Ectodermal cell (in vitro differentiated cells): ENCODE results near the gene TACC2.

Source experiments
- H3K27ac ChIP-seq: 2 replicates; pipeline ENCODE4 v1.7.0; 2013; ENCODE audit warnings: mild to moderate bottlenecking, low read depth, low read length; ENCODE audit not compliant: insufficient read depth, poor library complexity, severe bottlenecking
- H3K27me3 ChIP-seq: 2 replicates; pipeline ENCODE4 v1.7.0; 2013; ENCODE audit warnings: mild to moderate bottlenecking, low read length; ENCODE audit not compliant: insufficient read depth, control insufficient read depth, poor library complexity, severe bottlenecking
- H3K36me3 ChIP-seq: one replicate; pipeline ENCODE4 v1.7.0; 2013; ENCODE audit warnings: low read length; ENCODE audit not compliant: control insufficient read depth, insufficient read depth
- H3K4me1 ChIP-seq: one replicate; pipeline ENCODE4 v1.7.0; 2013; ENCODE audit warnings: low read length; ENCODE audit not compliant: control insufficient read depth, insufficient read depth
- H3K4me3 ChIP-seq: 2 replicates; pipeline ENCODE4 v1.7.0; 2013; ENCODE audit warnings: low read depth, low read length, control low read depth; ENCODE audit not compliant: insufficient read depth
- H3K9me3 ChIP-seq: 2 replicates; pipeline ENCODE4 v1.7.0; 2013; ENCODE audit warnings: mild to moderate bottlenecking, low read length, moderate library complexity; ENCODE audit not compliant: control insufficient read depth
- WGBS, 2 experiments: methylation state at CpG; one replicate each; pipeline ENCODE4 v1.1.7; 2013; ENCODE audit warnings: missing lambda C conversion rate in 2 of 2; 5-methylcytosine and 5-hydroxymethylcytosine counted together

The TACC2 gene

DNA sequence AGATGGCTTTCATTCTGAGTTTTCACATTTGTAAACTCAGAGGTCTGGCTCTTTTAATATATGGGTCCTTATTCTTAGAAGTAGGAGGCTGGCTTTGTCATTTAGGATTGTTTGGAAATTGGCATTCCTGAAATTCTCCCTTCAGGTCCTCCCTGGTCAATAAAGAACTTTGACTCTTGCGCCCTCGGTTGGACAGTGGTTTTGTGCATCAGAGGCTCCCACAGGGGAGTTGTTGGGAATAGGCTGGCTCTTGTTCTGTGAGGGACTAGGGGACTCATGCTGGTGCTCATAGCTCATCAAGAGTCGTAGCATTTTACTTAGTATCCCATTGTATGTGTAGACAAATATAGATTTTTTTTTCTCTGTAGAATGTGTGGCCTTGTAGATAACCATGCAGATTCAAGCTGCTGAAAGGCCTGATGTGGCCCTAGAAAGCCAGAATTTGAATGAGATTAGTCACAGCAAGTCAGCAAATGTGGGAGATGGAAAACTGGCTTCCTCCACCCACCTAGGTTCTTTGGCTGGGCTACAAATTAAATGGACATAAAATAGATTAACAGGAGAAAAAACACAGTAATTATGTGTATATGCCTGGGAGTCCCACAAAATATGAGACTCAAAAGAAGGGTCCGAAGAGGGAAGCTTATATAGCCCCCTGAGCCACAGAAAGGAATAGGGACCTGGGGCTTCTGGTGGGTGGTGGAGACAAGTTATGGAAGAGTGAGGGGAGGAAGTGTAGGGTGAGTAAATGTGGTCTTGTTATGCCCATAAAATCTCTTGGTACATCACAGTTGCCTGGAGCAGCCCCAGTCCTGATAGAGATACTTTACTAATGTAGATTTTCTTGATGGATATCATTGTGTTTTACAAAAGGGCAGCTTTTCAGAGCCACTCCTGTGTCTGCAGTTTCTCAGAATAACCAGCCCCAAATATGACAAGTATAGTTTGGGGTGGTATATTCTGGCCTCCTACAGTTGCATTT lies 187.6 kb downstream of the TACC2 start:
- Histone ChIP-seq H3K36me3 (no peaks in the 10 kb centered on the region), H3K27ac (peak overlapping the region; percentile 50), H3K4me3 (no peak overlapping the region), H3K4me1 (peaks cover 42% of the 10 kb centered on the region), H3K27me3 (no peaks in the 10 kb centered on the region), H3K9me3 (no peaks in the 10 kb centered on the region)
- WGBS, 2 experiments, result 67 to 69% methylated on average over 3 to 4 of the region's 4 CpGs

DNA sequence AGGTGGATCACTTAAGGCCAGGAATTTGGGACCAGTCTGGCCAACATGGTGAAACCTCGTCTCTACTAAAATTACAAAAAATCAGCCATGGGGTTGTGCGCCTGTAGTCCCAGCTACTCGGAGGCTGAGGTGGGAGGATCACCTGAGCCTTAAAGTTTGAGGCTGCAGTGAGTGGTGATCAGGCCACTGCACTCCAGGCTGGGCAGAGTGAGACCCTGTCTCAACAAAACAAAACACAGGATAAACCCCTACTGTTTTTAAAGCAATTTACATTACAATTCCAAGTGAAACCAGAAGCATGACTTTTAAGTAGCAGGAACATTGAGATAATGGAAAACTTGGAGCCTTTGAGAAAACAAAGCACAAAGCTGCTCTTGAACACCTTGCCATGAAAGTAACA lies 189.7 kb downstream of the TACC2 start:
- 89 to 94% methylated on average over 3 of the region's 3 CpGs for WGBS, 2 experiments
- no peaks in the 10 kb centered on the region for H3K36me3 ChIP-seq
- no peaks in the 10 kb centered on the region for H3K27me3 ChIP-seq
- H3K4me3 ChIP-seq, result no peak overlapping the region
- H3K9me3 ChIP-seq, result no peaks in the 10 kb centered on the region
- H3K4me1 ChIP-seq, result peaks cover 35% of the 10 kb centered on the region
- no peak overlapping the region for H3K27ac ChIP-seq

DNA sequence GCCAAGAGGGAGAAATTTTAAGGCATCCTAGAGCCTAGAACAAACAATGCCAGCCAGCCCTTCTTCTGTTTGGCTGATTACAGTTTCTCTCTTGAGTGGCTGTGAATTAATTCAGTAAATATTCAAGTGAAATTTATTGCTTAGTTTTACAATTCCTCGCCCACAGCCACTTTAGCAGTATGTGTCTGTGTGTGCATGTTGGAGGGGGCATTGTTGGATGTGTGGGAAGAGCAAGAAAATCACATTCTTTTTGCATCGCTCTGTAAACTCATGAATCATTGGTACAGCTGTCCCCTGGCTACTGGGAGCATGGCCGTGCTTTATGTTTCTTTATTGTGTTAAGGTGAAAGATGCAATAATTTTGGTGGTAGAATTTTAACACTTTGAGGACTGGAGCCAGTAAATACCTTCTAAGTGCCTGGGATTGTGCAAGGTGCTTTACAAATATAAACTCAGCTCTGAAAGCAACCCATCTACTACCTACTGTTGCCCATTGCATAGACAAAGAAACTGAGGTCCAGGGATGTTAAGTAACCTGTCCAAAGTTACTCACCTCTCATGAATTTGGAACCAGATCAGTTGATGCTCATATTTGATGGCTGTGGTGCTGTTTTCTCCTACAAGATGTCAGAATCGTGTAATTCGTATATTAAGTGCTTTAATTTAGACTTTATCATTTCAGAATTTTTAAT lies 192.2 kb downstream of the TACC2 start:
- WGBS, 2 experiments, result 94 to 95% methylated on average over 5 of the region's 5 CpGs

DNA sequence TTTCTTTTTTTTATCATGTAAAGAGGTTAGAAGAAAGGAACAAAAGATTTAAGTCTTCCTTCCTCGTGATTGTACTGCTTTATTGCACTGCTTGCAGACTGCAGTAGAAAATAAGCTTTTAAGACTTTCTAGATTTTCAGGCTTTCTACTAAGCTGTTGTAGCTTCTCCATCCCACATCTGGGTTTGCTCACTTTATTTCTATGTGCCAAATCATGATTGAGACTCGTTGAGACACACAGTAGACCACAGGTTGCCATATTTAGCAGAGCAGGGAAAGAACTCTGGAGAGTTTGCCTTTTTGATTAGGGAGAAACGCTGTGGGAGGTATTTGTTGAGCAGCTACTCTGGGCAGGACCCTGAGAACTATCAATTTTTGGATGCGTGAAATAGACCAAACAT lies 192.9 kb downstream of the TACC2 start:
- Histone ChIP-seq H3K27ac (peak overlapping the region; percentile 80), H3K9me3 (no peaks in the 10 kb centered on the region), H3K4me3 (no peak overlapping the region), H3K27me3 (no peaks in the 10 kb centered on the region), H3K4me1 (peaks cover 28% of the 10 kb centered on the region), H3K36me3 (no peaks in the 10 kb centered on the region)
- WGBS, 2 experiments, result 33 to 37% methylated on average over 4 of the region's 4 CpGs

More for the DNA sequence above, 192.2 kb downstream of the TACC2 start:
- Histone ChIP-seq H3K27me3 (no peaks in the 10 kb centered on the region), H3K36me3 (no peaks in the 10 kb centered on the region), H3K27ac (no peak overlapping the region), H3K9me3 (no peaks in the 10 kb centered on the region), H3K4me3 (no peak overlapping the region), H3K4me1 (peaks cover 32% of the 10 kb centered on the region)

DNA sequence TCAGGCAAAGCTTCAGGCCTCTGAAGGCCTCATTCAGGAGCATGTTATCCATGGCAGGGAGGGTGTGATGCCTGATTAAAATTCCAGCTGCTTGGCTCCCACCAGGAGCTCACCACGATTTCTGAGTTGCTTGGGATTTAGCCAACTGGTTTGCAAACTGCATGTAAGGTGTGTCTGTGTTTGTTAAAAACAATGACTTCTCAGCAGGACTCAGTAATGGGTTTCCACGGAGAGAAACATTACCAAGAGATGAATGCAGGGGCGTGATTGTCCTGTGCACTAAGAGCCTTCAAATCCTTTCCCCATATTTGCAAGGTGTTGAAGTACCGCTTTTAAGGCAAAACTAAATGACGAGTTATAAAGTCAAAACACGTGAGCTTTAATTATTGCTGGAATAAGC lies 193.3 kb downstream of the TACC2 start:
- 40 to 48% methylated on average over 6 of the region's 6 CpGs for WGBS, 2 experiments
- peaks cover 28% of the 10 kb centered on the region for H3K4me1 ChIP-seq
- H3K4me3 ChIP-seq, result no peak overlapping the region
- H3K27ac ChIP-seq, result peak overlapping the region; percentile 80
- no peaks in the 10 kb centered on the region for H3K9me3 ChIP-seq
- no peaks in the 10 kb centered on the region for H3K36me3 ChIP-seq
- no peaks in the 10 kb centered on the region for H3K27me3 ChIP-seq

DNA sequence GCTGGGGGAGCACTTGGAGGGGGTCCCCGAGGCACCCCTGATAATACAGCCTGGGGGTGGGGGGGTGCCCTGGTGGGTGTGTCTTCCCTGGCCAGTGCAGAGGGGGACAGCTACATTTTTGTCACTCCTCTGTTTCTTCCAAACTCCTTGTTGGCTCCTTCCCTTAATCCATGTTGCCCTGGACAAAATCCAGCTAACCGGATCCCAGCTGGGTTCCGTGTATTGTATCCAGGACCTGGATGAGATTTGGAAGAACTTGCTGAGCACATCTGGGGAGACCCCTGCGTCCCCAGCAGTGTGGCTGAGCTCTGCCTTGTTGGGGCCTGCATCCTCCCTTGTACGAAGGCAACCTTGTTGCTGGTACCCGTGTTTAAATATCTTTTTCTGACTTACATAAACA lies 195.3 kb downstream of the TACC2 start:
- H3K9me3 ChIP-seq, result no peaks in the 10 kb centered on the region
- no peaks in the 10 kb centered on the region for H3K36me3 ChIP-seq
- no peak overlapping the region for H3K27ac ChIP-seq
- peaks cover 34% of the 10 kb centered on the region for H3K4me1 ChIP-seq
- no peaks in the 10 kb centered on the region for H3K27me3 ChIP-seq
- no peak overlapping the region for H3K4me3 ChIP-seq
- WGBS, 2 experiments, result 94 to 97% methylated on average over 4 to 6 of the region's 6 CpGs

DNA sequence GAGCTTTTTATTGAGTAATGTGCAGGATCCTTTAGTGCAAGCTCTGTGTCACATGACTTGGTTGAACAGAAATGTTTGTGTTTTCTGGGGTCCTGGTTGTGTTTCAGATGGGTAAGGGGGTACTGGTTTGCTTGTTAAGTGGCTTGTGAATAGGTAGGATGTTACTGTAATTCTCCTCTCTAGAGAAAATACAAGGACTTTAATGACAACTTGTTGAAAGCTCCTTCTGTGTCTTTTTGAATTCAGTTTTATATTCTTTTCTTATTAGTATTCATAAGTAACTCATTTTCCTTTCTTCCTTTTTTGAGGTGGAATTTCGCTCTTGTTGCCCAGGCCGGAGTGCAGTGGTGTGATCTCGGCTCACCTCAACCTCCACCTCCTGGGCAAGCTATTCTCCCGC lies 196.7 kb downstream of the TACC2 start:
- WGBS, 2 experiments, result 91 to 99% methylated on average over 4 of the region's 4 CpGs
- Histone ChIP-seq H3K4me3 (no peak overlapping the region), H3K4me1 (peaks cover 39% of the 10 kb centered on the region), H3K36me3 (no peaks in the 10 kb centered on the region), H3K27me3 (no peaks in the 10 kb centered on the region), H3K9me3 (no peaks in the 10 kb centered on the region), H3K27ac (no peak overlapping the region)

DNA sequence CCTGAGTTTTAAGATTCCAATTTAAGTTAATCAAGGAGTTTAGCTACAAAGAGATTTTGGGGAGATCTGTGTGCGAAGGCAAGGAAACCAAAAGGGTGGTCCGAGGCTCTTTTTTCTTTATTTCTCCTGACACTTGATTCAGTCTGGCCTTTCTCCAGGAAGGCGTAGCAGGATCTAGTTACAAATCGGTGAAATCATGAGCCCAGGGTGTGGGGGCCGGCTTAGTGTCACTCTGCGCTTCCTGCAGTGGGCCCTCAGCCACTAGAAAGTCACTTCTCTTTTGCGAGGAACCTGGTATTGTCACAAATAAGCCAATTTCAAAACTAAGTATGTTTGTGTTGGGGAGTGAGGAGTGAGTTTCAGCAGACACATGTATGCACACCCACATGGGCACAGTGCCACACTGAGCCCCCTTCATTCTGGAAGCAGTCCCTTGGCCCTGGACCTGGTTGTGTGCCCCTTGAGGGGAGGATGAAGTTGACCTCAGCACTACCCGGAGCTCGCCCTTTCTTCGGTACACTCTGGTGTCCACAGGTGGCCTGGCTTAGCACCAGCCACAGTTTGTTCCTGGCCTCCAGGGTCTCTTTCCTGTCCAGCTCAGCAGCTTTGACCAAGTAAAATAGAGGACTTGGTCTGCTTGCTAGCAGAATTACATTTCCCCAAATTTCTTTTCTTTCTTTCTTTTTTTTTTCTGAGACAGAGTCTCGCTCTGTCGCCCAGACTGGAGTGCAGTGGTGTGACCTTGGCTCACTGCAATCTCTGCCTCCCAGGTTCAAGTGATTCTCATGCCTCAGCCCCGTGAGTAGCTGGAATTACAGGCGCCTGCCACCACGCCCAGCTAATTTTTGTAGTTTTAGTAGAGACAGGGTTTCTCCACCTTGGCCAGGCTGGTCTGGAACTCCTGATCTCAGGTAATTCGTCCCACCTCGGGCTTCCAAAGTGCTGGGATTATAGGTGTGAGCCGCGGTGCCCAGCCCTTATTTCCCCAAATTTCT lies 198.2 kb downstream of the TACC2 start:
- Histone ChIP-seq H3K27ac (no peak overlapping the region), H3K9me3 (no peaks in the 10 kb centered on the region), H3K4me3 (no peak overlapping the region), H3K36me3 (no peaks in the 10 kb centered on the region), H3K27me3 (no peaks in the 10 kb centered on the region), H3K4me1 (peaks cover 39% of the 10 kb centered on the region)
- 85 to 87% methylated on average over 19 of the region's 19 CpGs for WGBS, 2 experiments

DNA sequence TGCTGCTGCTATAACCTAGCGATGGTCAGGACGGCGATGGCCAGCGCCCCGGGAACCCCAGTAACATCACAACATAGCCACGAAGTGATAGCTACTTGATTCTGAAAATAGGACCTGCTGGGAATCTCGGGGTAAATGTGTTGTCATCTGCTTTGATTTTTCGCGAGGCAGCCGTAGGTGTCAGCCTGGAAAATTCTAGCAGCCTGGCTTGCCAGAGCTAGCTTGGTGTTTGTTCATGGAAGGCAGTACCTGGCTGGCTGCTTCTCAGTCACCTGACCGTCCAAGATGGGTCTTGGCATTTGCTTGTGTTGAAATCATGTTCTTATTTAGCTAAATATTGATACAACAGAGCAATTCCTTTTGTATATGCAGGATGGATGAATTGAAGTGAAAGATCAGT lies 199.7 kb downstream of the TACC2 start:
- no peaks in the 10 kb centered on the region for H3K36me3 ChIP-seq
- WGBS, 2 experiments, result 93 to 95% methylated on average over 10 to 11 of the region's 11 CpGs
- no peak overlapping the region for H3K27ac ChIP-seq
- H3K4me3 ChIP-seq, result no peak overlapping the region
- no peaks in the 10 kb centered on the region for H3K9me3 ChIP-seq
- peaks cover 39% of the 10 kb centered on the region for H3K4me1 ChIP-seq
- H3K27me3 ChIP-seq, result no peaks in the 10 kb centered on the region
